ENCODE results near the gene CUX1.

- no peak for TF ChIP-seq PBX3 (CRISPR knock-in tag; IDR thresholded peaks at IDR 0.05)
- no peak for TF ChIP-seq ZBTB11 (tag by site-specific recombination; conservative IDR thresholded peaks at IDR 0.05; ENCODE audit: low read depth)
- TF ChIP-seq SP7 (tag by site-specific recombination; IDR thresholded peaks at IDR 0.05) = no peak
- TF ChIP-seq CTCF (tag by site-specific recombination; IDR thresholded peaks at IDR 0.05) = no peak
These were observed 50.9 kb downstream of the CUX1 start for GRCh38 chr7:101868191-101868950.
